Endothelial cell of umbilical vein (primary cell): ENCODE measurements around the gene OTP. TPM values are rescaled to one million over a fixed set of nuclear protein-coding genes. Genes with fewer than 3 reads are reported as not detected.

Experiments used
- BruUV-seq: library from RNA; stranded (reverse); fragments of 400-500 nt; replicated peaks from 2 replicates; lab custom pipeline; 2021; lab: Mats Ljungman, UMichigan
- CTCF ChIA-PET: fragments of 300-600, 350-600 bp; sonication (Branson Sonifier 250); formaldehyde crosslinking; loops from one replicate; lab custom pipeline; 2021; ENCODE audit warnings: antibody characterized with exemption, inconsistent platforms; lab: Charles Lee
- POLR2A ChIA-PET: fragments of 300-600, 350-600 bp; sonication (Branson Sonifier 250); formaldehyde crosslinking; loops from one replicate; lab custom pipeline; 2021; ENCODE audit warnings: antibody characterized with exemption, inconsistent platforms; lab: Charles Lee
- DNase-seq: peaks from one replicate; pipeline ENCODE4 v3.0.0-alpha.2; 2011; ENCODE audit warnings: low read depth, low spot score
- FAIRE-seq: peaks from 2 replicates; lab custom pipeline; 2011; peaks lifted over from hg19 to GRCh38; lab: Jason Lieb, UNC
- H2AFZ ChIP-seq: 2 replicates; pipeline ENCODE4 v1.6.0; 2012; ENCODE audit warnings: low read depth, low read length, control low read depth, inconsistent platforms
- H3K27ac ChIP-seq: 2 replicates; pipeline ENCODE4 v1.5.1; 2011; ENCODE audit warnings: low read depth, mild to moderate bottlenecking, control low read depth, low read length, moderate library complexity; ENCODE audit not compliant: insufficient read depth
- H3K27me3 ChIP-seq, 2 experiments: 2 replicates each; pipeline versions ENCODE4 v1.6.0 to v1.6.1; 2011; ENCODE audit warnings: low read length in 2 of 2, mixed read lengths in 1 of 2; ENCODE audit not compliant: control insufficient read depth in 2 of 2, insufficient read depth in 2 of 2
- H3K36me3 ChIP-seq, 2 experiments: 2 replicates in 1 of 2; 3 replicates in 1 of 2; pipeline ENCODE4 v1.5.1; 2011; ENCODE audit warnings: low read length in 2 of 2, mild to moderate bottlenecking in 1 of 2, moderate library complexity in 1 of 2; ENCODE audit not compliant: control insufficient read depth in 2 of 2, insufficient read depth in 2 of 2; ENCODE audit errors: extremely low read depth in 1 of 2
- H3K4me1 ChIP-seq: 3 replicates; pipeline ENCODE4 v1.5.1; 2011; ENCODE audit warnings: mild to moderate bottlenecking, low read length; ENCODE audit not compliant: control insufficient read depth, insufficient read depth; ENCODE audit errors: extremely low read depth
- H3K4me2 ChIP-seq: 2 replicates; pipeline ENCODE4 v1.6.1; 2011; ENCODE audit warnings: low read length, control low read depth, mixed read lengths; ENCODE audit not compliant: insufficient read depth
- H3K4me3 ChIP-seq, 3 experiments: fragments of 200-600 bp in 1 of 3; sonication (generic), shearing (Covaris generic) in 1 of 3; replicated peaks in 1 of 3; 2 replicates each; pipeline ENCODE4 v1.5.1; 2011 to 2016; ENCODE audit warnings: control low read depth in 3 of 3, low read length in 3 of 3, mild to moderate bottlenecking in 2 of 3, inconsistent platforms in 1 of 3, low read depth in 1 of 3, moderate library complexity in 1 of 3; ENCODE audit not compliant: insufficient read depth in 1 of 3
- H3K79me2 ChIP-seq: 2 replicates; pipeline ENCODE4 v1.6.0; 2012; ENCODE audit warnings: low read length, inconsistent platforms; ENCODE audit not compliant: control insufficient read depth, insufficient read depth
- H3K9ac ChIP-seq: replicated peaks from 2 replicates; pipeline ENCODE3; 2011; ENCODE audit warnings: low read length, control low read depth; ENCODE audit not compliant: insufficient read depth; ENCODE audit errors: extremely low read depth
- H3K9me1 ChIP-seq: replicated peaks from 3 replicates; pipeline ENCODE4 v1.6.0; 2011; ENCODE audit warnings: mild to moderate bottlenecking, low read length; ENCODE audit not compliant: control insufficient read depth, insufficient read depth; ENCODE audit errors: extremely low read depth
- H3K9me3 ChIP-seq: replicated peaks from 2 replicates; pipeline ENCODE4 v1.5.1; 2012; ENCODE audit warnings: low read length, inconsistent platforms; ENCODE audit not compliant: control insufficient read depth, insufficient read depth
- H4K20me1 ChIP-seq: replicated peaks from 2 replicates; pipeline ENCODE3; 2011; ENCODE audit warnings: mild to moderate bottlenecking, low read length; ENCODE audit not compliant: control insufficient read depth, insufficient read depth; ENCODE audit errors: extremely low read depth
- EZH2 ChIP-seq: IDR thresholded peaks from 2 replicates; pipeline ENCODE4 v1.6.1; 2012; ENCODE audit warnings: borderline replicate concordance, low read depth, mild to moderate bottlenecking, moderate library complexity, low read length, inconsistent platforms; ENCODE audit not compliant: severe bottlenecking
- FOS ChIP-seq: IDR thresholded peaks from 2 replicates; pipeline ENCODE4 v1.6.1; 2011; ENCODE audit warnings: mild to moderate bottlenecking, low read length, moderate library complexity, borderline replicate concordance; ENCODE audit not compliant: insufficient read depth
- GATA2 ChIP-seq: IDR thresholded peaks from 2 replicates; pipeline ENCODE4 v1.7.0; 2011; ENCODE audit warnings: low read depth, mild to moderate bottlenecking, moderate library complexity, mixed read lengths, low read length; ENCODE audit not compliant: insufficient read length, insufficient read depth
- JUN ChIP-seq: IDR thresholded peaks from 2 replicates; pipeline ENCODE4 v1.6.1; 2011; ENCODE audit warnings: borderline replicate concordance, low read depth; ENCODE audit not compliant: insufficient read length, insufficient read depth
- MAX ChIP-seq: IDR thresholded peaks from 2 replicates; pipeline ENCODE4 v1.6.1; 2011; ENCODE audit not compliant: insufficient read depth, insufficient read length
- MYC ChIP-seq: IDR thresholded peaks from one replicate; pipeline ENCODE4 v1.6.1; 2011; ENCODE audit warnings: mild to moderate bottlenecking, low read depth, low read length
- POLR2A ChIP-seq: IDR thresholded peaks from 2 replicates; pipeline ENCODE4 v1.6.1; 2012; ENCODE audit warnings: low read depth, mild to moderate bottlenecking, control low read depth, low read length
- POLR2AphosphoS5 ChIP-seq: IDR thresholded peaks from 2 replicates; pipeline ENCODE4 v1.6.1; 2012; ENCODE audit warnings: low read depth, mild to moderate bottlenecking, control low read depth, low read length, moderate library complexity; ENCODE audit not compliant: insufficient read depth
- dilution Hi-C: fragments of 300-500 bp; cut with MboI; formaldehyde crosslinking; loops from one replicate; pipeline ENCODE4 v1.15.0; 2019; ENCODE audit warnings: low sequenced_read_pairs; ENCODE audit not compliant: extremely low pct_ligation_motif_present
- intact Hi-C: fragments of 100-400 bp; cut with micrococcal nuclease; formaldehyde crosslinking; loops from one replicate; pipeline ENCODE4 v1.10.0; 2022
- polyA plus RNA-seq, 4 experiments: library from polyadenylated mRNA; depleted of rRNA in 3 of 4; stranded (reverse) in 3 of 4; unstranded in 1 of 4; fragments of >200 nt; gene quantifications; 2 replicates each; pipeline versions ENCODE4 v1.2.1 to v1.2.3, GENCODE V29; 2011 to 2012; ENCODE audit warnings: missing spikeins in 1 of 4
- total RNA-seq: library from RNA; stranded (reverse); gene quantifications from 2 replicates; pipeline ENCODE4 v1.2.3, GENCODE V29; 2021
- TF ChIP-seq, protein P1 (sequence below), 2 donors: IDR thresholded peaks; 1 replicate in 1 of 2; 2 replicates in 1 of 2; pipeline ENCODE4 v1.5.1; 2011; ENCODE audit warnings: low read length in 2 of 2, mild to moderate bottlenecking in 2 of 2, moderate library complexity in 2 of 2, control low read depth in 1 of 2, inconsistent platforms in 1 of 2, low read depth in 1 of 2; ENCODE audit not compliant: insufficient read depth in 1 of 2; ENCODE audit errors: extremely low read depth in 1 of 2

OTP gene
- total and polyA plus RNA-seq, 2 donors (not counting 3 experiments of a cell fraction or from before 2014, with no cell fraction given): not detected

DNA sequence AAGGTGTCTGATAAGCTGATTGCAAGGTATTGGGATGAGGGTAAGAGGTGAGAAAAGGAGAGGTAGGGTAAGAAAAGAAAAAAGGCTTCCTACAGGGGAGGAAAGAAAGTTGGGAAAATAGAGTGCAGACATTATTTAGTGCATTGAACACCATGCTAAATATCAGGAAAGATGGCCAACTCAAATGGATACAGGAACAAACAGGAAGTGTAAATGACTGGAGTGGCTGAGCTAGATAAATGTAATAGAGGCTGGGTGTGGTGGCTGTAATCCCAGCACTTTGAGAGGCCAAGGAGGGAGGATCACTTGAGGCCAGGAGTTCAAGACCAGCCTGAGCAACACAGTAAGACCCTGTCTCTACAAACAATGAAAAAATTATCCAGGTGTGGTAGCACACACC is 32.2 kb downstream of the OTP start:
- FAIRE-seq: no peak

More for the DNA sequence above, 32.2 kb downstream of the OTP start:
- H4K20me1 ChIP-seq: no peaks in the 10 kb centered on the region
- intact Hi-C loops: no loop called here
- H3K9me3 ChIP-seq: no peaks in the 10 kb centered on the region
- dilution Hi-C loops: no loop called here
- BruUV-seq: no TSS peak
- TF ChIP-seq JUN (no peak), MAX (no peak), POLR2A (no peak), EZH2 (no peak), FOS (no peak), MYC (no peak), POLR2AphosphoS5 (no peak), GATA2 (no peak)
- TF ChIP-seq, protein P1, sequence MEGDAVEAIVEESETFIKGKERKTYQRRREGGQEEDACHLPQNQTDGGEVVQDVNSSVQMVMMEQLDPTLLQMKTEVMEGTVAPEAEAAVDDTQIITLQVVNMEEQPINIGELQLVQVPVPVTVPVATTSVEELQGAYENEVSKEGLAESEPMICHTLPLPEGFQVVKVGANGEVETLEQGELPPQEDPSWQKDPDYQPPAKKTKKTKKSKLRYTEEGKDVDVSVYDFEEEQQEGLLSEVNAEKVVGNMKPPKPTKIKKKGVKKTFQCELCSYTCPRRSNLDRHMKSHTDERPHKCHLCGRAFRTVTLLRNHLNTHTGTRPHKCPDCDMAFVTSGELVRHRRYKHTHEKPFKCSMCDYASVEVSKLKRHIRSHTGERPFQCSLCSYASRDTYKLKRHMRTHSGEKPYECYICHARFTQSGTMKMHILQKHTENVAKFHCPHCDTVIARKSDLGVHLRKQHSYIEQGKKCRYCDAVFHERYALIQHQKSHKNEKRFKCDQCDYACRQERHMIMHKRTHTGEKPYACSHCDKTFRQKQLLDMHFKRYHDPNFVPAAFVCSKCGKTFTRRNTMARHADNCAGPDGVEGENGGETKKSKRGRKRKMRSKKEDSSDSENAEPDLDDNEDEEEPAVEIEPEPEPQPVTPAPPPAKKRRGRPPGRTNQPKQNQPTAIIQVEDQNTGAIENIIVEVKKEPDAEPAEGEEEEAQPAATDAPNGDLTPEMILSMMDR (IDR thresholded peaks at IDR 0.05; ENCODE audit: extremely low read depth in 1 of 2, insufficient read depth in 1 of 2, low read depth in 1 of 2, low read length in 2 of 2): no peak
- H3K79me2 ChIP-seq: no peaks in the 10 kb centered on the region
- H3K4me3 ChIP-seq: no peak overlapping the region
- H3K9ac ChIP-seq: no peak overlapping the region
- H3K36me3 ChIP-seq: no peaks in the 10 kb centered on the region
- H3K9me1 ChIP-seq: no peaks in the 10 kb centered on the region
- H2AFZ ChIP-seq: no peak overlapping the region
- CTCF ChIA-PET: no interaction called here
- H3K4me1 ChIP-seq: no peaks in the 10 kb centered on the region
- no peak for DNase-seq
- no peak overlapping the region for H3K4me2 ChIP-seq
- peaks cover 0 to 5% of the 10 kb centered on the region in 2 experiments for H3K27me3 ChIP-seq
- POLR2A ChIA-PET: no interaction called here
- H3K27ac ChIP-seq: no peak overlapping the region
